Activated naive CD8-positive, alpha-beta T cell treated with anti-CD3 and anti-CD28 coated beads, Interleukin-2, amount 10 ng/mL, durations not matched to agents 7 days and 5 days (primary cell): ENCODE data around the gene ZNF346. TPM values are rescaled to one million over a fixed set of nuclear protein-coding genes. Genes with fewer than 3 reads are reported as not detected.

Source experiments
- ATAC-seq: fragments of 150-1000 bp; cut with Tn5 transposase; one replicate; pipeline ENCODE4 v1.10.0; 2021; ENCODE audit warnings: low read depth, moderate library complexity
- POLR2A ChIA-PET: fragments of 350-600 bp; sonication (Branson Sonifier 250); formaldehyde crosslinking; loops from one replicate; lab custom pipeline; 2021; ENCODE audit warnings: antibody characterized with exemption; lab: Charles Lee
- DNase-seq: peaks from one replicate; pipeline ENCODE4 v3.0.0; 2021
- H3K27ac Mint-ChIP-seq: one replicate; pipeline ENCODE4 v1.8.0; 2022; ENCODE audit warnings: mild to moderate bottlenecking, mixed read lengths
- H3K27me3 Mint-ChIP-seq: one replicate; pipeline ENCODE4 v1.8.0; 2022; ENCODE audit warnings: mild to moderate bottlenecking, moderate library complexity, mixed read lengths
- H3K36me3 Mint-ChIP-seq: one replicate; pipeline ENCODE4 v1.8.0; 2021; ENCODE audit warnings: mild to moderate bottlenecking, mixed read lengths
- H3K4me1 Mint-ChIP-seq: one replicate; pipeline ENCODE4 v1.8.0; 2021; ENCODE audit warnings: mixed read lengths
- H3K4me3 Mint-ChIP-seq: one replicate; pipeline ENCODE4 v1.8.0; 2022; ENCODE audit warnings: mild to moderate bottlenecking, moderate library complexity, mixed read lengths
- H3K9me3 Mint-ChIP-seq: one replicate; pipeline ENCODE4 v1.8.0; 2021; ENCODE audit warnings: mixed read lengths
- total RNA-seq, 2 experiments: library from RNA; stranded (reverse); gene quantifications; one replicate each; pipeline ENCODE4 v1.2.3, GENCODE V29; 2021

Gene ZNF346
- total RNA-seq, 2 experiments from 2014 or later: 21.7 to 30.7 TPM

DNA sequence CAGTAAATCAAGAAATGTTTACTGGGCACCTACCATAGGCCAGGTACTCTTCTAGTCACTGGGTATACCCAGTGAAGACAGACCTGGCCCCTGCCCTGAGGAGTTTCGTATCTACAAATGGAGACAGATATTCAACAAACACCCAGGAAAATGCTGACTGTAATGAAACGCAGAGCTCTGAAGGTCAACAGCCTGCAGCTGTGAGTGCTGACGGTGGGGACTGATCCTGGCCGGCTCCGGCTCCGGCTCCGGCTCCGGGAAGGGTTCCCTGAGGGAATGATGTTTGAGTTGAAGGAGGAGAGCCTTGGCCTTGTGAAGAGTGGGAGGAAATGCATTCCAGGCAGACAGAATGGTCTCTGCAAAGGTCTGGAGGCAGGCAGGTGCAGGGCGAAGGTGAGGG is 87.3 kb downstream of the ZNF346 start:
- Mint-ChIP-seq H3K27me3 (peaks cover 1% of the 10 kb centered on the region), H3K9me3 (no peaks in the 10 kb centered on the region), H3K4me3 (no peak overlapping the region), H3K4me1 (peaks cover 12% of the 10 kb centered on the region), H3K27ac (no peak overlapping the region), H3K36me3 (no peaks in the 10 kb centered on the region)
- POLR2A ChIA-PET: no interaction called here
- ATAC-seq: no peak
- DNase-seq: no peak

DNA sequence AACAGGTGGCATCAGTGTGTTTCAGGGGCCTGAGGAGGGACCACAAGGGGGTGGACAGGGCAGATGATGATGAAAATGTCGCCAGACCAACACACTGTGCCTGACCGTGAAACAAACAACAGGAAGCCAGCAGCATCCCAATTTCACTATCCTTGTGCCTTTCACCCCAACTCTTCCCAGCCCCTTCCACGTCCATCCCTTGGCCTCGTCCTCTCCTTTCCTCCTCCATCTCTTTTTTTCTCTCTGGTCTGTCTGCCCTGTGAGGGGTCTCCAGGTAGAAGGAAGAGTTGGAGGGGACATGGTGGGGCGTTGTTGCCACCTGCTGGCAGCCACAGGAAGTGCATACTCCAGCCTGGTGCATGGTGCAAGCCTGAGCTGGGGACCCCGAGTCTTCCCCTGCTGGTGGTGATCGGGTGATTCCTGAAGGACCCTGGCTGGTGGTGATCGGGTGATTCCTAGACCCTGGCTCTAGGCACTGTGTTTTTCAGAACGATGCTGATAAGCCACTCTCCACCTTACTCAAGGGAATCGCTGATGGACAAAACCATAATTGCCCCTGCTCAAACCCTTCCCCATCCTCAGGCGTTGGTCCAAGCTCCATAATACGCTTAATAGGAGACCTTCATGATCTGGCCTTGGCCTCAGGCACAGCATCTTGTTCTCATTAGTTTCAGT is 89.4 kb downstream of the ZNF346 start:
- ATAC-seq (peak; percentile 47), DNase-seq (peak; percentile 75)
- POLR2A ChIA-PET: no interaction called here
- Mint-ChIP-seq H3K9me3 (no peaks in the 10 kb centered on the region), H3K36me3 (no peaks in the 10 kb centered on the region), H3K4me3 (no peak overlapping the region), H3K4me1 (peaks cover 21% of the 10 kb centered on the region), H3K27me3 (peaks cover 1% of the 10 kb centered on the region), H3K27ac (no peak overlapping the region)

DNA sequence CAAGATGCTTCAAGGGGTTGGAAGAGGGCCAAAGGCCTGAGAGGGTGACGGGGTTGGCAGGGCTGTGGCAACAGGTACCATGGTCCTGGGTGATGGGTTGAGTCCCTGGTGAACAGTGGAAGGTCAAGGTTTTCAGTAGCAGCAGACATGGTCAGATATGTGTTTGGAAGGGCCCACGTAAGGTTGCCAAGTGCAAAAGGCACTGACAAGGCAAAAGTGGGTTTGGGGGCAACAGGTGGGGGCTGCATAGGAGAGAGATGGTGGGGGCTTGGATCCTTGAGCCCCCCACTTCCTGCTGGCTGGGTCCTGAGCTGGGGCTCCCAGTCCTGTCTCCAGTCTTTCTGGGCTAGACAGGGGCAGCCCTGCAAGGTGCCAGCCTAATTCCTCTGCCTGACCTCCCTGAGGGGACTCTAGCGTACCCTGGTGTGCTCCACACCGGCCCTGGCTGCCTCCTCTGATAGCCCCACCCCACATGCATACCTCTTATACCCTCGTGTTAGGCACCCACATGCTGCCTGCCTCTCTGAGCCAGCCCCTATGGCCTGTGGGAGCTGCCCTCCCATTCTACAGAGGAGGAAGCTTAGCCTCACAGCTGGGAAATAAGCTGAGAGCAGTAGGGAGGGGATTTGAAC is 90.2 kb downstream of the ZNF346 start:
- no peak overlapping the region for H3K4me3 Mint-ChIP-seq
- H3K36me3 Mint-ChIP-seq: no peaks in the 10 kb centered on the region
- ATAC-seq (no peak), DNase-seq (no peak)
- no peaks in the 10 kb centered on the region for H3K9me3 Mint-ChIP-seq
- peaks cover 1% of the 10 kb centered on the region for H3K27me3 Mint-ChIP-seq
- peaks cover 24% of the 10 kb centered on the region for H3K4me1 Mint-ChIP-seq
- POLR2A ChIA-PET: interaction anchor here (0.9 to 1.0 kb wide), 2 partner anchors 21 to 452 kb away, joined by 4 to 5 read pairs; partner anchors contain the start of gene NSD1
- no peak overlapping the region for H3K27ac Mint-ChIP-seq

DNA sequence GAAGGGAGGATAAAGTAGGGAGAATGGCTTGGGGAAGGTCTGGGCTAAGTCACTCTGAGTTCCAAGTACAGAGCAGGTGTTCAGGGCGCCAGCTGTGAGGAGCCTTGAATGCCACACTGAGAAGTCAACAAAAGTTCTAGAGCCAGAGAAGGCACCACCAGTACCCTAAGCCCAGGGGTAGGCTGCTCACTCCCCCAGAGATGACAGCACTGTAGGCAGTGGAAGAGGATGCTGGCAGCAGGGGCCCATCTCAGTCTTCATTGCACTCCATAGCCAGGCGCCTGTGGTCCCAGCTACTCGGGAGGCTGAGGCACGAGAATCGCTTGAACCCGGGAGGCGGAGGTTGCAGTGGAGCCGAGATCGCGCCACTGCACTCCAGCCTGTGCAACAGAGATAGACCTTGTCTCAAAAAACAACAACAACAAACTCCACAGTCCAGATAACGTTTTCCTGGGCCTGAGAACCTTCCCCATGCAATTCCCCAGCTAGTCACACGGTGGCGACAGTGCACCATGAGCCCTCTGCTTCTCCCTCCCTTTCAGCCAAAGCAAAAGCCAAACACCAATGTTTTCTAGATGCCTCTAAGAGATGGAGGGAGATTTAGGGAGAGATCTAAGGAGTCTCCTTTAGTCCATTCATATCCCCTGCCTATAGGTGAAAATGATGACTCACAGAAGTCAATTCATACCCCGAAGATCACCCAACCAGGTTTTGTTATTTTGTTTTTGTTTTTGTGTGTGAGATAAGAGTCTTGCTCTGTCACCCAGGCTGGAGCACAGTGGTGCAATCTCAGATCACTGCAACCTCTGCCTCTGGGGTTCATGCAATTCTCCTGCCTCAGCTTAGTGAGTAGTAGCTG is 91.3 kb downstream of the ZNF346 start:
- ATAC-seq (peak; percentile 40), DNase-seq (peak; percentile 86)
- Mint-ChIP-seq H3K9me3 (no peaks in the 10 kb centered on the region), H3K27me3 (peaks cover 1% of the 10 kb centered on the region), H3K27ac (peak overlapping the region; percentile 40), H3K4me1 (peaks cover 24% of the 10 kb centered on the region), H3K36me3 (no peaks in the 10 kb centered on the region), H3K4me3 (peak overlapping the region; percentile 59)
- POLR2A ChIA-PET: interaction anchor here (0.9 to 1.7 kb wide), 5 partner anchors 20 to 454 kb away, joined by 3 to 10 read pairs (median 4); partner anchors contain the start of gene NSD1

DNA sequence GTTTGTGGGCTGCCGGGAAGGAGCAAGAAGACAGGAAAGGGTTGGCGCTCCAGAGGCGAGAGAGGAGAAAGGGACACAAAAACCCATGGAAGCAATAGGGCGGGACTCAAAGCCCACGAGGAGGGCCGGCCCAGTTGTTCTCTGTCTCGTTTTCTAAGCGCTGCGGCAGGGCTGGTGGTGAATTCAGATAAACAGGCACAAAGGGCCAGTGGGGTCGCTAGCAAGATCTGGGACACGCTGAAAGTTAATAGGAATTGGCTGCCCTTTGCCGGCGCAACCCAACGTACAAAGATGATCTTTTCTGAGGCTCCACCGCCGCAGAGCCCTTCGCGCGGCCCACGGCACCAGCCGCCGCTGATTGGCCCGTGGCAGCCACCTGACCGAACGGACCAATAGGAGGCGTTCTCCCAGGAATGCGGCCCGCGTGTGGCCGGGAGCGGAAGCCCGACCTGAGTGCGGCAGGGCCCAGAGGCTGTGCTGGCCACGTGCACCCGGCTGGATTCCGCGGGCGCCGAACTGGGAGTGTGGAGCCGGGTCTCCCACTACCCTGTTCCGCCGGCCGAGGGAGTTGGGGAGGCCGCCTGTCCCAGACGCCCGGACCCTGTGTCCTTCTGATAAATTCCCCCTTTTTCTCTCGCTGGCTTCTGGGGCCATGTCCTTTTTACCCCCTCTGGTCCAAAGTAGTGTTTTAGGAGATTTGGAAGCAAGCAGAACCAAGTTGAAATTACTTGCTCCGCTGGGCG is 94.3 kb downstream of the ZNF346 start:
- H3K36me3 Mint-ChIP-seq: no peaks in the 10 kb centered on the region
- no peaks in the 10 kb centered on the region for H3K27me3 Mint-ChIP-seq
- H3K4me3 Mint-ChIP-seq: peak overlapping the region; percentile 67
- peak; percentile 93 for ATAC-seq
- H3K9me3 Mint-ChIP-seq: no peaks in the 10 kb centered on the region
- H3K4me1 Mint-ChIP-seq: peaks cover 23% of the 10 kb centered on the region
- DNase-seq: peak; percentile 86
- POLR2A ChIA-PET: interaction anchor here (3.2 kb wide), 1 partner anchor 16 kb away, joined by 17 read pairs; the partner anchor contains the start of gene NSD1
- peak overlapping the region; percentile 86 for H3K27ac Mint-ChIP-seq

DNA sequence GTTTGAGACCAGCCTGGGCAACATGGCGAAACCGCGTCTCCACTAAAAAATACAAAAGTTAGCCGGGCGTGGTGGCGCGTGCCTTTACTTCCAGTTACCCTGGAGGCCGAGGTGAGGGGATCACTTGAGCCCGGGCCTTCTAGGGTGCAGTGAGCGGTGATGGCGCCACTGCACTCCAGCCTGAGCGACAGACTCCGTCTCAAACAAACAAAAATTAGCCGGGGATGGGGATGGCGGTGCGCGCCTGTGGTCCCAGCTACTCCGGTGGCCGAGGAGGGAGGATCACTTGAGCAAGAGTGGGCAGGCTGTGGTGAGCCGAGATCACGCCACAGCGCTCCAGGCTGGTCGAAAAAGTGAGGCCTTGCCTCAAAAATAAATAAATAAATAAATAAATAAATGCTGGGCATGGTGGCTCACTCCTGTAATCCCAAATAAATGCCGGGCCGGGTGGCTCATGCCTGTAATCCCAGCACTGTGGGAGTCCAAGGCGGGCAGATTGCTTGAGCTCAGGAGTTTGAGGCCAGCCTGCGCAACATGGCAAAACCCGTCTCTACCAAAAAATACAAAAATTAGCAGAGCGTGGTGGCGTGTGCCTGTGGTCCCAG is 95.0 kb downstream of the ZNF346 start:
- H3K4me1 Mint-ChIP-seq: peaks cover 21% of the 10 kb centered on the region
- H3K27me3 Mint-ChIP-seq: peaks cover 2% of the 10 kb centered on the region
- no peak for DNase-seq
- H3K4me3 Mint-ChIP-seq: no peak overlapping the region
- H3K9me3 Mint-ChIP-seq: no peaks in the 10 kb centered on the region
- no peak overlapping the region for H3K27ac Mint-ChIP-seq
- no peaks in the 10 kb centered on the region for H3K36me3 Mint-ChIP-seq
- ATAC-seq: no peak
- POLR2A ChIA-PET: interaction anchor here (3.2 kb wide), 1 partner anchor 16 kb away, joined by 17 read pairs; the partner anchor contains the start of gene NSD1

DNA sequence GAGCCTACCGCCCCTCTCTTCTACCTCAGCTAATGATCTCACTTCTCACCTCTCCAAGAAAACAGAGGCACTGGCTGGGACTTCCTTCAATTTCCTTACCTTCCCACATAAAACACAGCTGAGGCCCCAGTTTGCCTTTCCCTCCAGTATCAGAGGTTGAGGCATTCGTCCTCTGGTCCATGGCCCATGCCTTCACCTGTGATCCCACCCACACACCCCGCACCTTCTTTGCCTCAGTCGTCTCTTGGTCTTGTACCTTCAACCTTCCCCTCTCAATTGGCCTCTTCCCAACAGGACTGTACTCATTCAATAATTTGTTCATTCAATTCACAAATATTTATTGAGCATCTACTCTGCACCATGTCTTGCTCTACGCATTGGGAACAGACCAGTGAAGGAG is 100.1 kb downstream of the ZNF346 start:
- Mint-ChIP-seq H3K27ac (no peak overlapping the region), H3K27me3 (peaks cover 5% of the 10 kb centered on the region), H3K4me3 (no peak overlapping the region), H3K4me1 (no peaks in the 10 kb centered on the region), H3K9me3 (no peaks in the 10 kb centered on the region), H3K36me3 (no peaks in the 10 kb centered on the region)
- POLR2A ChIA-PET: no interaction called here
- DNase-seq: no peak
- no peak for ATAC-seq

DNA sequence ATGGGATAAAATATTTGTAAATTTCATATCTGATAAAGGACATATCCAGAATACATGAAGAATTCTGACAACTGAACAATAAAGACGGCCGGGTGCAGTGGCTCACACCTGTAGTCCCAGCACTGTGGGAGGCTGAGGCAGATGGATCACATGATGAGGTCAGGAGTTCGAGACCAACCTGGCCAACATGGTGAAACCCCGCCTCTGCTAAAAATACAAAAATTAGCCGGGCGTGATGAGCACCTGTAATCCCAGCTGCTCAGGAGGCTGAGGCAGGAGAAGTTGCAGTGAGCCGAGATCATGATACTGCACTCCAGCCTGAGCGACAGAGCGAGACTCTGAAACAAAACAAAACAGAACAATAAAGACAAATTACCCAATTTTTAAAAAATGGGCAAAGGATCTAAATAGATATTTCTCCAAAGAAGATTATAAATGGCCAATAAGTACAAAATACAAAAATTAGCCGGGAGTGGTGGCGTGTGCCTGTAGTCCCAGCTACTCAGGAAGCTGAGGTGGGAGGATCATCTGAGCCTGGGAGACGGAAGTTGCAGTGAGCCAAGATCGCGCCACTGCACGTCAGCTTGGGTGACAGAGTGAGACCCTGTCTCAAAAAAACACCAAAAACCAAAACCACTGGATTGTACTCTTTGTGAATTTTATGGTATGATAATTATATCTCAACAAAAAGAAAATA is 101.4 kb downstream of the ZNF346 start:
- H3K27me3 Mint-ChIP-seq: peaks cover 5% of the 10 kb centered on the region
- peaks cover 10% of the 10 kb centered on the region for H3K4me1 Mint-ChIP-seq
- ATAC-seq: no peak
- no peaks in the 10 kb centered on the region for H3K36me3 Mint-ChIP-seq
- POLR2A ChIA-PET: interaction anchor here (1.0 kb wide), 1 partner anchor 9 kb away, joined by 3 read pairs; no protein-coding TSS in a partner anchor
- no peak overlapping the region for H3K27ac Mint-ChIP-seq
- no peaks in the 10 kb centered on the region for H3K9me3 Mint-ChIP-seq
- H3K4me3 Mint-ChIP-seq: no peak overlapping the region
- DNase-seq: no peak

DNA sequence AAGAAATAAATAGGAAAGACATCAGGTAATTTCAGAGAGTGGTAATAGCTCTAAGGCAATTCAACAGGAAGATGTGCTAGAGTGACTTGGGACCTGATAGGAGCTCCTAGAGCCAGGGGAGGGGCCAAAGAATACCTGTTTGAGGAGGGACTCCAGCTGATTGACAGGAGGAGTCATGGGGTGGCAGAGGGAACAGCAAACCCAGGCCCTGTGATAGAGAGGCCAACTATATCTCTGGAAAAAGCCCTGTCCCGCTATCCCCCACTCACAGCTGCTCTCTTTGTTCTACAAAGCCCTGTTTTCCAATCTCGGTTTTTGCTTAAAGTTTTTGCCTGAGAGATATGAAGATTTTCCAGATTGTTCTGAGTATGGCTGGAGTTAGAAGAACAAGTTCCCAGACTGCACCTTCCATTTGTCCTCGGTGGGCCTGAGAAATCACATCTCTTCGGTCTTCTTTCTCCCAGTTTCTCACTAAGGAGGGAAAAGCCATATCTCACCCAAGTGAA is 102.0 kb downstream of the ZNF346 start:
- Mint-ChIP-seq H3K9me3 (no peaks in the 10 kb centered on the region), H3K27me3 (peaks cover 5% of the 10 kb centered on the region), H3K27ac (no peak overlapping the region), H3K4me3 (no peak overlapping the region), H3K4me1 (peaks cover 16% of the 10 kb centered on the region), H3K36me3 (no peaks in the 10 kb centered on the region)
- POLR2A ChIA-PET: interaction anchor here (1.0 kb wide), 1 partner anchor 9 kb away, joined by 3 read pairs; no protein-coding TSS in a partner anchor
- no peak for ATAC-seq
- DNase-seq: no peak

DNA sequence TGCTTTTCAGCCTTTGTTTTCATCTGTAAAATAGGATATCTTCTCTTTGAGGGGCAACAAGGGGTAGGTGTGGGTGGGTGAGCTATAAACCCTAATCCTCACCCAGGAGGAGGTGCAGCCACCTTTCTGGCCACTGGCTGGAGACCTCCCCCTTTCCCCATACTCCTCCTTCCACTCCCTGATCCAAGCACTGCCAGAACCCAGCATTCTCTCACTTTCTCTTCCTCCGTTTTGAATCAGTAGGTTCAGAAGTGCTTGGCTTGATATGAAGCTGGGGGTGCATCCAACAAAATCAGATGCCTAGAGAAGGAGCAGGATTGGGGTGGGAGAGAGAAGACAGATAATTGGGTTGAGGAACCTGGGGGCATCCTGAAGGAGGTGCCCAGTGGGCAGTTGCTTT is 104.3 kb downstream of the ZNF346 start:
- no peaks in the 10 kb centered on the region for H3K9me3 Mint-ChIP-seq

DNA sequence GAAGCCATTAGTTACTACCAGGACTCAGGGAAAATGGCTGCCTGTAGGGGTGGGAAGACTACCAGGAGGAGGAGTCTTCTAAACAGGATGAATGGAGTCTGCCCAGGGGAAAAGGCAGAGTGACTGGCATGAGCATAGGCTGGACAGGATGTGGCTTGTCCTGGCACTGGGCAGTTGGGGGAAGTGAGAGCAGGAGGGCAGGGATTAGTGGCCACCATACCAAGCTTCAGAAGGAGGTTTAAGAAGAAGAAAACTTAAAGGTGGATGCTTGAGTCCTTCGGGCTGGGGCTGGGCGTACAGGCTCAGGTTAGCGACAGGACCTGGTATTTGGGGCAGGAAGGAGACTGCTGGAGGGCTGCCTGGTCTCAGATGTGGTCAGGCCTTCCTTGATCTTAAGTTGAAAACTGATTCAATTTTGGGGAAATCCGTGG is 106.1 kb downstream of the ZNF346 start:
- no peak for DNase-seq
- Mint-ChIP-seq H3K36me3 (no peaks in the 10 kb centered on the region), H3K9me3 (no peaks in the 10 kb centered on the region), H3K4me1 (peaks cover 20% of the 10 kb centered on the region), H3K27ac (peak overlapping the region; percentile 43), H3K4me3 (peak overlapping the region; percentile 61), H3K27me3 (no peaks in the 10 kb centered on the region)
- ATAC-seq: no peak
- POLR2A ChIA-PET: no interaction called here

More for the DNA sequence above, 104.3 kb downstream of the ZNF346 start:
- H3K36me3 Mint-ChIP-seq: no peaks in the 10 kb centered on the region
- no peak overlapping the region for H3K4me3 Mint-ChIP-seq
- POLR2A ChIA-PET: interaction anchor here (1.1 kb wide), 1 partner anchor 8 kb away, joined by 3 read pairs; no protein-coding TSS in a partner anchor
- DNase-seq (no peak), ATAC-seq (no peak)
- peaks cover 5% of the 10 kb centered on the region for H3K27me3 Mint-ChIP-seq
- peaks cover 20% of the 10 kb centered on the region for H3K4me1 Mint-ChIP-seq
- H3K27ac Mint-ChIP-seq: no peak overlapping the region
